Nephron (organoid): ENCODE data around the gene DOK5.
"Not testable (repeated sequence)": the region's sequence is repeated elsewhere in the genome, so short reads cannot be mapped to it uniquely, and the experiment has no call there.

ENCODE experiments used
- H3K27ac Mint-ChIP-seq, 3 experiments: 2 replicates each; pipeline ENCODE4 v1.8.0; 2020; ENCODE audit warnings: mixed read lengths in 3 of 3, mild to moderate bottlenecking in 2 of 3, moderate library complexity in 1 of 3
- H3K27me3 Mint-ChIP-seq: 2 replicates; pipeline ENCODE4 v1.8.0; 2021; ENCODE audit warnings: low read depth, mild to moderate bottlenecking, moderate library complexity, mixed read lengths
- H3K36me3 Mint-ChIP-seq: 2 replicates; pipeline ENCODE4 v1.8.0; 2020; ENCODE audit warnings: low read depth, mixed read lengths
- H3K4me1 Mint-ChIP-seq: 2 replicates; pipeline ENCODE4 v1.8.0; 2020; ENCODE audit warnings: mixed read lengths
- H3K4me3 Mint-ChIP-seq, 3 experiments: 2 replicates each; pipeline ENCODE4 v1.8.0; 2020; ENCODE audit warnings: mild to moderate bottlenecking in 3 of 3, mixed read lengths in 3 of 3, moderate library complexity in 2 of 3
- H3K9me3 Mint-ChIP-seq: 2 replicates; pipeline ENCODE4 v1.8.0; 2020; ENCODE audit warnings: mixed read lengths
- TF ChIP-seq, protein P1 (sequence below), 3 experiments: fragments of 200-600 bp; sonication (generic); IDR thresholded peaks; one replicate each; pipeline ENCODE4 v1.5.0; 2021; ENCODE audit warnings: antibody characterized with exemption in 3 of 3; ENCODE audit not compliant: unreplicated experiment in 3 of 3

DOK5 gene

DNA sequence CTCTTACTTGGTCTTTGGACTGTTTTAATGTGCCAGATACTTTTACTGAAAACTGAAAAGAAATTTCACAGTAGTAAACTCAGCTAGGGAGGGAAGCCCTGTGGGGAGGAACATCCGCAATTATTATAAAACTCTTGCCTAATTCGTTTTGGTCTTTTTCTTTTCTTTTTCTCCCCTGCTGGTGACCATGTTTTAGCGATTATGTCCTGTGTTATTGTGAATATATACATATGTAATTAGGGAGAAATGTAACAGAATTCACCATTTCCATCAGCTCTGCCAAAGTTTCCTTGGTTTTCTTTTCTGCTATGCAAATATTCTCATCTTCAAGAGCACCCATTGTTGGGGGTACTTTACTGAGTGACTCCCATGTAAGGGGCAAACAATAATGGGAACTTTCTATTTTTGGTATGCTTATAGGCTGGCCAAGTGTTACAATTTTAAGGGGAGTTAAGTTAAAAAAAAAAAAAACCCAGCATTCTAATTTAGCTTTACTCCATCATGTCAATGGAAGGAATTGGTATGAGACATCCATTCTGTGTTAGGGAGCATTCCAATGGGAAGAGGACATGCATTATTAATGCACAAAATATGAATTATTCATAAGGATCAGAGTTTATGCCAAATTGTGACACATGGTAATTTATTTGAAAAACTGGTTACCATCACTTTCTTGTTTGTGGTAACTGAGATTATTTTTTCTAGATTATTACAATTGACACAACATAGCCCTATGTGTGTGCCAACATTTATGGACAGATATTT is 2.0 kb downstream of the DOK5 start:
- TF ChIP-seq, protein P1, sequence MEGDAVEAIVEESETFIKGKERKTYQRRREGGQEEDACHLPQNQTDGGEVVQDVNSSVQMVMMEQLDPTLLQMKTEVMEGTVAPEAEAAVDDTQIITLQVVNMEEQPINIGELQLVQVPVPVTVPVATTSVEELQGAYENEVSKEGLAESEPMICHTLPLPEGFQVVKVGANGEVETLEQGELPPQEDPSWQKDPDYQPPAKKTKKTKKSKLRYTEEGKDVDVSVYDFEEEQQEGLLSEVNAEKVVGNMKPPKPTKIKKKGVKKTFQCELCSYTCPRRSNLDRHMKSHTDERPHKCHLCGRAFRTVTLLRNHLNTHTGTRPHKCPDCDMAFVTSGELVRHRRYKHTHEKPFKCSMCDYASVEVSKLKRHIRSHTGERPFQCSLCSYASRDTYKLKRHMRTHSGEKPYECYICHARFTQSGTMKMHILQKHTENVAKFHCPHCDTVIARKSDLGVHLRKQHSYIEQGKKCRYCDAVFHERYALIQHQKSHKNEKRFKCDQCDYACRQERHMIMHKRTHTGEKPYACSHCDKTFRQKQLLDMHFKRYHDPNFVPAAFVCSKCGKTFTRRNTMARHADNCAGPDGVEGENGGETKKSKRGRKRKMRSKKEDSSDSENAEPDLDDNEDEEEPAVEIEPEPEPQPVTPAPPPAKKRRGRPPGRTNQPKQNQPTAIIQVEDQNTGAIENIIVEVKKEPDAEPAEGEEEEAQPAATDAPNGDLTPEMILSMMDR (IDR thresholded peaks at IDR 0.05; ENCODE audit: unreplicated experiment in 3 of 3): no peak
- Mint-ChIP-seq H3K27ac (peak overlapping the region in 1 of 3 experiments; percentile 19), H3K36me3 (no peaks in the 10 kb centered on the region), H3K27me3 (peaks cover 33% of the 10 kb centered on the region), H3K4me1 (peaks cover 29% of the 10 kb centered on the region), H3K9me3 (no peaks in the 10 kb centered on the region), H3K4me3 (peak overlapping the region; percentile 90 to 94 (median 91))

DNA sequence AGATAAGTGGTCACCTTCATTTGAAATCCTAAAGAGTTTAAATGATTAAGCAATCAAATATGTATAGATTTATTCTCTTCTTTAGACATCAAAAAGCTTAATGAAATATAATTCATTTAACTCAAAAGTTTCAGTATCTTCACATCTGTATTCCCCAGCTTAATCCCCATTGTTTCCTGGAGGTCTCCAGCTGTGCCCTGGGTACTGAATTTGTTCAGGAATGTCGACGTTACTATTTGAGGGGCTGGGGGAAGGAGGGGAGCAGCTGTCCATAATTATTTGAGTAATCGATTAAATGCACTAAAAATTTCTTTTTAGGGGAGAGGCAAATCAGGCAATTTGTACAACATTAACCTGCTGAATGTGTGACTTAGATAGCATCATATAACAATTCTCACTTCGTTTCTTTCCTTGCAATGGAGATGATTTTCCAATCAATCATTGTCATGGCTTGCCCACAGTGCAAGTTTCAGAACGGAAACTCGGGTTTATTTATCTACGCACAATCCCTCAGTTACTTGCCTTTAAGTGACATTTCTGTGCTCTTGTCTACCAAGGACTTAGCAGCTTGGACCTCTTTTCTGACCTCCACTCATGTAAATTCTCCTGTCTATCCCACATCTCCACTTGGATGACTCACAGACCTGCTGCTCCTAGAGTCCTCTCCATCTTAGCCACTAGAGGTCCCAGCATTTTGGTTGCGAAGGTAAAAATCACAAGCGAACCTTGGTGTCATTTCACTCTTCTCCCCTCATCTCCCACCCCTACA is 3.9 kb downstream of the DOK5 start:
- no peak overlapping the region for H3K27ac Mint-ChIP-seq
- peaks cover 33% of the 10 kb centered on the region for H3K27me3 Mint-ChIP-seq
- TF ChIP-seq, protein P1 (IDR thresholded peaks at IDR 0.05; ENCODE audit: unreplicated experiment in 3 of 3): peak; percentile 15 to 28 (median 22)
- no peaks in the 10 kb centered on the region for H3K9me3 Mint-ChIP-seq
- H3K4me3 Mint-ChIP-seq: peak overlapping the region in 2 of 3 experiments; percentile 22 to 24
- no peaks in the 10 kb centered on the region for H3K36me3 Mint-ChIP-seq
- H3K4me1 Mint-ChIP-seq: peaks cover 29% of the 10 kb centered on the region

DNA sequence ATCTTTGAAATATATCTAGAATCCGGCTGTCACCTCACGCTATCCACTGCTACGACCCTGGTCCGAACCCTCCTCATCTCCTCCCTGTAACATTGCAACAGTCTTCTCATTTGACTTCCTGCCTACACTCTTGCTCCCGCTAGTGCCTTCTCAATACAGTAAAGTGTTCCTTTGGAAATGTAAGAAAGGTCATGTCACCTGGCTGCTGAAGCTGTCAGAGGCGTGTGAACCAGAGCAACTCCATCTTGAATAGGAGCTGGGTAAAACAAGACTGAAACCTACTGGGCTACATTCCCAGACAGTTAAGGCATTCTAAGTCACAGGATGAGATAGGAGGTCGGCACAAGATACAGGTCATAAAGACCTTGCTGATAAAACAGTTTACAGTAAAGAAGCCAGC is 4.5 kb downstream of the DOK5 start:
- not testable (repeated sequence) for H3K36me3 Mint-ChIP-seq, H3K9me3 Mint-ChIP-seq, H3K27ac Mint-ChIP-seq
- peak overlapping the region in 2 of 3 experiments; percentile 22 to 24 for H3K4me3 Mint-ChIP-seq
- H3K4me1 Mint-ChIP-seq: peaks cover 29% of the 10 kb centered on the region
- H3K27me3 Mint-ChIP-seq: peaks cover 33% of the 10 kb centered on the region

DNA sequence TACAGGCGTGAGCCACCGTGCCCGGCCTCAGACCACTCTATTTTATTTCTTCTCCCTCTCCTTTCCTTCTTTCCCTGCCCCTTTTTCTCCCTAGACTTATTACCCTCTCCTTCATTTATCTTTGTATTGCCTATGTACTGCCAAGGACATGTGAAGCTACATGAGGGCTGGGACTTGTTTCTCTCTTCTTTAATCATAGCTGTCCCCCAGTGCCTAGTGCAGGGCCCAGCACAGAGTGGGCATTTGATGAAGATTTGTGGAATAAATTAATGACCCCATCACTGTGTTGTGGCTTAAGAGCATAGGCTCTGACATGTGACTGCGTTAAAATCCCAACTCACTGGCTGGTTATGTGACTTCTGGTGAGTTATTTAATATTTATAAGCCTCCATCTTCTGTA is 6.0 kb downstream of the DOK5 start:
- H3K36me3 Mint-ChIP-seq: no peaks in the 10 kb centered on the region
- H3K4me3 Mint-ChIP-seq: no peak overlapping the region
- H3K4me1 Mint-ChIP-seq: peaks cover 28% of the 10 kb centered on the region
- no peaks in the 10 kb centered on the region for H3K9me3 Mint-ChIP-seq
- H3K27me3 Mint-ChIP-seq: peaks cover 29% of the 10 kb centered on the region
- no peak overlapping the region for H3K27ac Mint-ChIP-seq
- TF ChIP-seq, protein P1 (IDR thresholded peaks at IDR 0.05; ENCODE audit: unreplicated experiment in 3 of 3): no peak

DNA sequence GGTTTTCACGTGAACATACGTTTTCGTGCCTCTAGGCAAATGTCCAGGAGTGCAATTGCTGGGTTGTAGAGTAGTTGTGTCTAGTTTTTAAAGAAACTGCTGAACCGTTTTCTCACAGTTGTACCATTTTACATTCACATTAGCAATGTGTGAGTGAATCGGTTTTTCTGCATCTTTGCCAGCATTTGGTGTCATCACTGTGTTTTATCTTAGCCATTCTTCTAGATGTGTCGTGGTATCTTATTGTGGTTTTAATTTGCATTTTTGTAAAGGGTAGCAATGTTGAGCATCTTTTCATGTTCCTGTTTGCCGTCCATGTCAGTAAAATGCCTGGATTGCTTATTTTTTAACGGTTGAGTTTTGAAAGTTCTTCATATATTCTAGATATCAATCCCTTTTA is 10.2 kb downstream of the DOK5 start:
- peaks cover 5% of the 10 kb centered on the region for H3K27me3 Mint-ChIP-seq
- H3K4me1 Mint-ChIP-seq: peaks cover 4% of the 10 kb centered on the region
- TF ChIP-seq, protein P1 (IDR thresholded peaks at IDR 0.05; ENCODE audit: unreplicated experiment in 3 of 3): no peak
- no peaks in the 10 kb centered on the region for H3K36me3 Mint-ChIP-seq
- no peak overlapping the region for H3K27ac Mint-ChIP-seq
- no peaks in the 10 kb centered on the region for H3K9me3 Mint-ChIP-seq
- H3K4me3 Mint-ChIP-seq: no peak overlapping the region

DNA sequence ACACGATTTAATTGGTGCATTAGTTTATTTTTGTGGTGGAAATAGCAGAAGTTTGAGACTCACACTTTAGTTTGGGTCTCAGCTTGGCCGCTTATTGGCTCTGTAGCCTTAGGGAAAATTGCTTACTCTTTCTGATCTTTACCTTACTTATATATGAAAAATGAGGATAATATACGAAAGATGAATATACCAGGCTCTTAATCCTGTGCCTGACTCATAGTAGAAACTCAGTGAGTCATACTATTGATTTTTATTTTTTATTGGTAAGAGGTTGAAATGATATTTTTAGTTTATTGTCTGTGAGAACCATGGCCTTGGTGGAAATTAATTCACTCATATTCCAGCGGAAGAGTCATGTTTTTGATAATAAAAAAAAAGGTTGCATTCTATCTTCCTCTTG is 11.2 kb downstream of the DOK5 start:
- H3K36me3 Mint-ChIP-seq: no peaks in the 10 kb centered on the region

More for the DNA sequence above, 11.2 kb downstream of the DOK5 start:
- Mint-ChIP-seq H3K4me1 (no peaks in the 10 kb centered on the region), H3K4me3 (no peak overlapping the region), H3K27me3 (peaks cover 4% of the 10 kb centered on the region), H3K27ac (no peak overlapping the region), H3K9me3 (no peaks in the 10 kb centered on the region)
- TF ChIP-seq, protein P1 (IDR thresholded peaks at IDR 0.05; ENCODE audit: unreplicated experiment in 3 of 3): no peak
